ENCODE results near the gene SLC34A1.

Gene SLC34A1

GRCh38 chr5:177336112-177336511, 48.1 kb upstream of the SLC34A1 start:
- Histone ChIP-seq H3K27ac (ENCODE audit: low read depth, low read length) (no peak overlapping the region), H3K36me3 (ENCODE audit: low read length) (0 out of 2 replicates have a peak, but pooled peaks cover 7% of the 10 kb centered on the region)
- TF ChIP-seq EZH2phosphoT487 (conservative IDR thresholded peaks at IDR 0.05; ENCODE audit: low read length) (no peak), CTCF (IDR thresholded peaks at IDR 0.05; ENCODE audit: insufficient read depth, low read length, poor library complexity, severe bottlenecking) (peak; percentile 24)

GRCh38 chr5:177336603-177337494, 47.4 kb upstream of the SLC34A1 start:
- Histone ChIP-seq H2AFZ (ENCODE audit: low read depth, low read length, severe bottlenecking) (no peak overlapping the region), H3K79me2 (ENCODE audit: insufficient read depth, low read length) (peaks cover 25% of the 10 kb centered on the region), H3K27ac (ENCODE audit: low read depth, low read length) (no peak overlapping the region), H3K4me3 (ENCODE audit: insufficient read depth, low read length, poor library complexity, severe bottlenecking) (no peak overlapping the region), H4K20me1 (ENCODE audit: low read depth, low read length) (no peaks in the 10 kb centered on the region), H3F3A (ENCODE audit: insufficient read depth) (no peaks in the 10 kb centered on the region), H3K36me3 (ENCODE audit: low read length) (peaks cover 13% of the 10 kb centered on the region; the same call in 1 of the 2 replicates), H3K9me3 (ENCODE audit: insufficient read depth, low read length) (no peaks in the 10 kb centered on the region), H3K9me2 (replicated peaks; ENCODE audit: insufficient read depth, low read length) (no peaks in the 10 kb centered on the region), H3K27me3 (ENCODE audit: low read length) (no peaks in the 10 kb centered on the region), H3K9ac (ENCODE audit: low read length) (no peak overlapping the region), H3K4me2 (ENCODE audit: low read depth, low read length, poor library complexity, severe bottlenecking) (no peak overlapping the region)
- TF ChIP-seq EZH2phosphoT487 (conservative IDR thresholded peaks at IDR 0.05; ENCODE audit: low read length) = no peak
- TF ChIP-seq CTCF (IDR thresholded peaks at IDR 0.05; ENCODE audit: insufficient read depth, low read length, poor library complexity, severe bottlenecking) = no peak

More at GRCh38 chr5:177336112-177336511, 48.1 kb upstream of the SLC34A1 start:
- Histone ChIP-seq H3K27me3 (ENCODE audit: low read length) (no peaks in the 10 kb centered on the region), H3K79me2 (ENCODE audit: insufficient read depth, low read length) (peaks cover 18% of the 10 kb centered on the region), H3K9me3 (ENCODE audit: insufficient read depth, low read length) (no peaks in the 10 kb centered on the region), H3K9ac (ENCODE audit: low read length) (no peak overlapping the region), H3F3A (ENCODE audit: insufficient read depth) (no peaks in the 10 kb centered on the region), H4K20me1 (ENCODE audit: low read depth, low read length) (no peaks in the 10 kb centered on the region), H3K4me2 (ENCODE audit: low read depth, low read length, poor library complexity, severe bottlenecking) (no peak overlapping the region), H3K9me2 (replicated peaks; ENCODE audit: insufficient read depth, low read length) (no peaks in the 10 kb centered on the region), H3K4me3 (ENCODE audit: insufficient read depth, low read length, poor library complexity, severe bottlenecking) (no peak overlapping the region), H2AFZ (ENCODE audit: low read depth, low read length, severe bottlenecking) (no peak overlapping the region)

GRCh38 chr5:177338251-177339106, 45.8 kb upstream of the SLC34A1 start:
- Histone ChIP-seq H3K36me3 (ENCODE audit: low read length) (peaks cover 13% of the 10 kb centered on the region; the same call in 1 of the 2 replicates), H3K9ac (ENCODE audit: low read length) (no peak overlapping the region), H4K20me1 (ENCODE audit: low read depth, low read length) (no peaks in the 10 kb centered on the region; the same call in 1 of the 2 replicates), H3K79me2 (ENCODE audit: insufficient read depth, low read length) (peaks cover 38% of the 10 kb centered on the region), H2AFZ (ENCODE audit: low read depth, low read length, severe bottlenecking) (no peak overlapping the region), H3K9me2 (replicated peaks; ENCODE audit: insufficient read depth, low read length) (no peaks in the 10 kb centered on the region), H3K4me3 (ENCODE audit: insufficient read depth, low read length, poor library complexity, severe bottlenecking) (no peak overlapping the region), H3K27ac (ENCODE audit: low read depth, low read length) (no peak overlapping the region), H3K4me2 (ENCODE audit: low read depth, low read length, poor library complexity, severe bottlenecking) (no peak overlapping the region), H3F3A (ENCODE audit: insufficient read depth) (no peaks in the 10 kb centered on the region), H3K27me3 (ENCODE audit: low read length) (no peaks in the 10 kb centered on the region), H3K9me3 (ENCODE audit: insufficient read depth, low read length) (no peaks in the 10 kb centered on the region)
- TF ChIP-seq CTCF (IDR thresholded peaks at IDR 0.05; ENCODE audit: insufficient read depth, low read length, poor library complexity, severe bottlenecking) (no peak), EZH2phosphoT487 (conservative IDR thresholded peaks at IDR 0.05; ENCODE audit: low read length) (no peak)

Data from SU-DHL-6 (cell line).